Kidney tubule cell (primary cell): ENCODE measurements around the gene NUCKS1.

Experiments
- DNase-seq: peaks from one replicate; pipeline ENCODE4 v3.0.0-alpha.2; 2018; ENCODE audit warnings: low spot score

Gene NUCKS1

GRCh38 chr1:205770618-205771017 is 20.6 kb upstream of the NUCKS1 start:
- DNase-seq, result no peak

GRCh38 chr1:205769641-205770365 is 19.8 kb upstream of the NUCKS1 start:
- DNase-seq, result no peak

- no peak for DNase-seq
Observed at GRCh38 chr1:205767248-205767647, 17.3 kb upstream of the NUCKS1 start.

- no peak for DNase-seq
Observed at GRCh38 chr1:205766570-205766969, 16.6 kb upstream of the NUCKS1 start.

- peak; percentile 73 for DNase-seq
Observed at GRCh38 chr1:205766038-205766437, 16.1 kb upstream of the NUCKS1 start.

- no peak for DNase-seq
Observed at GRCh38 chr1:205764578-205764977, 14.6 kb upstream of the NUCKS1 start.

GRCh38 chr1:205763980-205764379 is 14.0 kb upstream of the NUCKS1 start:
- DNase-seq, result no peak

GRCh38 chr1:205760606-205761005 is 10.6 kb upstream of the NUCKS1 start:
- DNase-seq, result no peak

GRCh38 chr1:205756552-205756951 is 6.6 kb upstream of the NUCKS1 start:
- no peak for DNase-seq

GRCh38 chr1:205754857-205755256 is 4.9 kb upstream of the NUCKS1 start:
- no peak for DNase-seq

GRCh38 chr1:205751036-205751651 is 1.2 kb upstream of the NUCKS1 start:
- DNase-seq, result no peak

- peak; percentile 97 for DNase-seq
Observed at GRCh38 chr1:205749234-205750137, 496 bp downstream of the NUCKS1 start.

GRCh38 chr1:205748403-205749233 is 1.4 kb downstream of the NUCKS1 start:
- peak; percentile 44 for DNase-seq

- no peak for DNase-seq
Observed at GRCh38 chr1:205746757-205747412, 3.1 kb downstream of the NUCKS1 start.

GRCh38 chr1:205744403-205744802 is 5.6 kb downstream of the NUCKS1 start:
- no peak for DNase-seq

GRCh38 chr1:205743977-205744376 is 6.0 kb downstream of the NUCKS1 start:
- DNase-seq, result no peak

GRCh38 chr1:205741681-205742080 is 8.3 kb downstream of the NUCKS1 start:
- DNase-seq, result no peak

GRCh38 chr1:205739348-205740160 is 10.4 kb downstream of the NUCKS1 start:
- no peak for DNase-seq

- DNase-seq, result no peak
Observed at GRCh38 chr1:205735218-205735617, 14.8 kb downstream of the NUCKS1 start.

- DNase-seq, result no peak
Observed at GRCh38 chr1:205733438-205734175, 16.4 kb downstream of the NUCKS1 start.
